IPS DF 19.7 (cell line): ENCODE results near the gene HES5.

Experiments used
- DNase-seq: peaks from one replicate; pipeline ENCODE4 v3.0.0-alpha.2; 2013; ENCODE audit warnings: low read depth, low spot score

Gene HES5

DNA sequence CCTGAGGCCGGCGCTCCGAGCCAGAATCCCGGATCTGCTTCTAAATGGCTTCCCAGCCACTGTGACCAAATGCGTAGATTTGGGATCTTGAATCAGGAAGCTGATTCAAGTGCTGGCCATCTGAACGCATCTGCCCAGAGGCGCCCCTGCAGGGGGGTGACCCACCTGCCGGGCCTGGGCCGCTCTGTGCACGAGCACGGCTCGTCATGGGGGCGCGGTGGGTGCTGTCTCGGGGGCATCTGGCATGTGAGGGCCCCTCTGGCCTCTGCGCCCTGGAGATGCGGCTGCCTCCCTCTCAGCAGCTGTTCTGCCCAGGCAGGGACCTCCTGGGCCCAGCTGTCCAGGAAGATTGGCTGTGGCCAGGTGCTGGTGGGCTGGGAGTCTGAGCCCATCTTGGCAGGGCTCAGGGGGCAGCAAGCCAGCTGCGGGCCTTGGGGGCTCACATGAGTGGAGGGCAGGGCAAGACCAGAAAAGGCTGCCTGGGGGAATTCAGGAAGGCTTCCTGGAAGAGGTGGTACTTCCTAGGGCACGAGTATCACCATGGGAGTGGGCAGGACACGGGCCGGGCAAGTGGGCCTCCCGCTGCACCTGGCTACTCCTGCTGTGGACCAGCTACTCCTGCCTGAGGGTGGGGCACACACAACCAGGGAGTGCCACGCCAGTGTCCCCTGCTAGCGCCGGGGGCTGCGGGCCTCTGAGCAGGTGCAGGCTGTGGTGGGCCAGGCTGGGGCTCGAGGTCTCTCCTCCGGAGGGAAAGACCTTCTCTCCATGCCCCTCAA is 28.8 kb downstream of the HES5 start:
- DNase-seq, result no peak

- DNase-seq, result no peak
Observed at GRCh38 chr1:2499986-2500596, 30.0 kb downstream of the HES5 start.

DNA sequence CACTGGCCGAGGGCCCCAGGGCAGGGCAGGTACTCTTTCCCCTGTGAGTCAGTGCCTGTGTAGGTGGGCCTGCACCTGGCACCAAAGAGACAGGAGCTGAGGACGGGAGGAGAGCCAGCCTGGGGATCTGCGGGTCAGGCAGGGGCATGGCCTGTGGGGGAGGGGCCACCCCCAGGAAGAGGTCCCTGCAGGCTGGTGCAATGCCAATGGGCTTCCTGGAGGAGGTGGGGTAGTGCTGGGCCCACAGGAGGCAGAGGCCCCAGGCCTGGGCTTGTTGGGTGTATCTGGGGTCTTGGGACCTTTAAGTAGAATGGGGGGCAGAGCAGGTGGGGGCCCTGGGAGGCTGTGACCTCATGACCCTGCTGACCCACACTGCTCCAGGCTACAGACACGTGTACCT is 30.8 kb downstream of the HES5 start:
- no peak for DNase-seq

GRCh38 chr1:2498648-2499047 is 31.4 kb downstream of the HES5 start:
- no peak for DNase-seq

DNA sequence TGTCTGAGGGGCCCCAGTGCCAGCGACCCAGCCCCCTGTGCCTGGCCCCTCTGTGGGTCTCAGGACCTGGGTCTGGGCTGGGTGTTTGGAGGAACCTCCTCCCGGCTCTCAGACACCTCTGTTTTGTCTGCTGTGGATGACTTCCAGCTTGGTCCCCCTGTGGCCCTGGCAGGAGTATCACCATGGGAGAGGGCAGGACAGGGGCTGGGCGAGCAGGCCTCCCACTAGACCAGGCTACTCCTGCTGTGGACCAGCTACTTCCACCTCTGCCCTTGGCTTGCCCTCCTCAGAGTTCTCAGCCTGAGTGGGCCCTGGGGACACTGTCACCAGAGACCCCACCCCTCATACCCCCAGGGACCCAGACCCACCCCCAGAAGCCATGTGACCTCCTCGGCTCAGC is 32.2 kb downstream of the HES5 start:
- DNase-seq, result no peak

GRCh38 chr1:2496746-2497145 is 33.3 kb downstream of the HES5 start:
- no peak for DNase-seq

GRCh38 chr1:2496087-2496622 is 33.9 kb downstream of the HES5 start:
- DNase-seq, result no peak

GRCh38 chr1:2495546-2495945 is 34.5 kb downstream of the HES5 start:
- no peak for DNase-seq

DNA sequence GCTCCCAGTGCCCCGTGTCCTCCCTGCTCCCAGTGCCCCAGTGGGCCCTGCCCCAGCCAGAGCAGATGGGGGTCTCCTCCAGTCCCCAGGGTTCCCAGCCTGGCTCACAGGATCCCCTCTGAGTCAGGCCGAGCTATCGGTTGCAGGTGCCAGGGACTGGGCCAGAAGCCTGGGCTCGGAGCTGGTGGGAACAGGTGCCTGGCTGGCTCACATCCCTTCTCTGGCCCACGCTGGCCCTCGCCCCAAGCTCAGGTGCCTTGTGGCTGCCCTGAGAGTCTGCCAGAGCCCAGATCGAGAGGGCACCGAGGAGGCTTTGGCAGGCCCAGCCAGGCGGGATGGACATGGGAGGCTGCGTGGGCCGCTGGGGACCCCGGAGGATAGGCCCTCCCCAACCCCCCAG is 35.0 kb downstream of the HES5 start:
- DNase-seq, result no peak

- DNase-seq, result no peak
Observed at GRCh38 chr1:2494323-2494693, 35.8 kb downstream of the HES5 start.

DNA sequence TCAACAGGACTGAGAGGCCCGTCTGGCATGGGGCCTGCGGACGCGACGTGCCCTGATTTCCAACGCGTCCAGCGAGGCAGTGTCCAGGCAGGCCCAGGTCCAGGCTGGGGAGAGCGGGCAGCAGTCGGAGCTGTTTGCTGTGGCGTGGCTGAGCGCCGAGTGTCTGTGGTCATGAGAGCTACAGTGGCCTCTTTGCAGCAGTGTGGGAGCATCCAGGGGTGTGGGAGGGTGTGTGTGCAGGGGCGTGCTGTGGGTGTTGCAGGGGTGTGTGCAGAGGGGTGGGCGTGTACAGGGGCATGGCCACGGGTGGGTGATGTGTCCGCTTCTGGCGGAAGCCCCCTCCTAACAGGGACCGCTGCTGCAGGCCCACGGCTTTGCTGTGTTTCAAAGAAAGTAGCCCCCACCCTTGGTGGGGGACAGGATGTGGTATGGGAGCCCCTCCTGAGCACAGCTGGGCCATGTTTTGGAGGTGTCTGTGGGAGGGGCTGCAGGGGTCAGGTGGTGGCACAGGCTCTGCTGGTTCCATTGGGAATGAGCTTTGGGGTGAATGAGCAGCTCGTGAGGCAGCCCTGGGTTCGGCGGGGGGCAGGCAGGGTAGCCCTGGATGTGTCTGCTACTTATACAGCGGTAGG is 36.3 kb downstream of the HES5 start:
- no peak for DNase-seq

DNA sequence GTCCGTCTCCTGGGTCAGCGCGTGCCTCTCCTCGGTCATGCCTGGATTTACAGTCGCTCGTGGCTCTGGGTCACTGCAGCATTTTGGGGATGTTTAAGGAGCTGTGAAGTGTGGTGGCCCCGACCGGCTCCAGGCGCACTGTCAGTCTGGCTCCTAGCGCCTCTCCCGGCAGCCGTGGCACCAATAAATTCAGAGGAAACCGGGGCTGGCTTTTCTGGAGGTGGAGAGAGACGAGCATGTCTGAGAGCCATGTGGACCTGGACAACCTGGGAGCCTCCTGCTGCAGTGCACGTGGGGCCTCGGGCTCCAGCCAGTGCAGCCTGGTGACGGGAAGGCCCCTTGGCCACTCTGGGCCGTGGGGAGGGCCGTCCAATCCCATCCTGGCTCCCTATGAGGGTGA is 36.8 kb downstream of the HES5 start:
- DNase-seq, result no peak

GRCh38 chr1:2492091-2492490 is 38.0 kb downstream of the HES5 start:
- no peak for DNase-seq

- DNase-seq, result no peak
Observed at GRCh38 chr1:2489615-2490014, 40.4 kb downstream of the HES5 start.

DNA sequence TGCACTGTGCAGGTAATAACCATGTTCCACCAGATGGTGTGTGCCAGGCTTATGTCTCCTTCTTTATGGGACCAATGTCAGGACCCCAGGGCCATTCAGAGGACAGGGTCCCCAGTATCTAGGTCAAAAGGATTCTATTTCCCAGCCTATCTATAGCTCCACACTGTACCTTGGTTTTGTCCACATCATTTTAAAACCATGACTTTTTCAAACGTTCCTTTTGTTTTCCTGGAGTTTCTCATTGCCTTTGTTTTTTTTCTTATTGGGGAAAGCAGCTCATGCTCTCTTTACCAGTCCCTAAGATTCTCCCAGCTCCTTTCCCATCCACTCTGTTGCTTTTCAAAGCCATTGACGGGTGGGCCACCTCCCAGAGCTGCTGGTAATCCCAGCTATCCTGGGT is 41.4 kb downstream of the HES5 start:
- no peak for DNase-seq

DNA sequence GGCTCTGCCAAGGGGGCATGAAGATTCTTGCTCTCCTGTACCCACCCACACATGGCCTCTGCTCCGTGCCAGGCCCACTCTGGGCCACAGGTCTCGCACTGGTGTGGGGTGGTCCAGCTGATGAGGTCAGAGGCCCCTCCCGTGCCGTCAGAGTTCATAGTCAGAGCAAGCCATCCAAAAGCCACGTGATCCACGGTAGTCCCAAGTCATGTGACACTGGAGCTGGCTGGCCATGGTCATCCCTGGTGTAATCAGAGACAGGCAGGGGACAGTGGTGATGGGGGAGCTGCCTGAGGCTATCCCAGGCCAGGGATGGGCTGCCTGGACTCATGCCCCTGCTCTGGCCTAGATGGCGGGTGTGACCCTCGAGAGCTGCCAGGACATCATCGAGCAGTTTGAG is 43.5 kb downstream of the HES5 start:
- no peak for DNase-seq

GRCh38 chr1:2486041-2486440 is 44.0 kb downstream of the HES5 start:
- no peak for DNase-seq

GRCh38 chr1:2483970-2484369 is 46.1 kb downstream of the HES5 start:
- DNase-seq, result no peak

GRCh38 chr1:2483026-2483425 is 47.0 kb downstream of the HES5 start:
- no peak for DNase-seq

DNA sequence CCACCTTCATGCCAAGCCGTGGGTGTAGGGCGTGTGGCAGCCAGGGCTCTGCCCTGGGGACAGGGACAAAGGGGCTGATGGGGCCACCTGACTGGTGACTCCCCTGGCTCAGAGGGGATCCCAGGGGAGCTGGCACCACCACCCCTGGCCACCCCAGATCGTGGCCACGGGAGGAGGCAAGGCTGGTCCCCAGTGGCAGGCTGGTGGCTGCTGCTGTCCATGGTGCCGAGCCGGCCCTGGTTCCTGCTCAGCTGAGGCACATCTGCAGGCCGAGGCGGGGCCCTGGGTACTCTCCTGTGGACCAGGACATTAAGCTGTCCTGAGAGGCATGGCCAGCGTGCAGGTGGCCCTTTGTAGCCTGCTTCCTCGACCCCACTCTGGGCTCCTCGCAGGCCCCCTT is 47.5 kb downstream of the HES5 start:
- no peak for DNase-seq

- no peak for DNase-seq
Observed at GRCh38 chr1:2481885-2482284, 48.2 kb downstream of the HES5 start.

DNA sequence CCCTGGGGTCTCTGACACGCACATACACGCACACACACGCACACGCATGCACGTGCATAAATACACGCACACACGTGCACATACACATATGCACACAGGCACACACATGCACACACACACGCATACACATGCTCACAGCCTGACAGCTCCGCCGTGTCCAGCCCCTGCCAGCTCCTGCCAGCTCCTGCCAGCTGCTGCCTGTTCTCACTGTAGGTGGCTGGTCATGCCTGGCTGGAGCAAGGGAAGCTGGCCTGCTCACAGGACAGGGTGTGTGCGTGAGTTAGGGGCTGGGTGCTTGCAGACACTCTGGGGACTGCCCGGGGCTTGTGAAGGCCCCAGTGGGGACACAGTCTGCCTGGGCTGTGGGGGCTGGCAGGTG is 49.1 kb downstream of the HES5 start:
- DNase-seq, result no peak
